Endothelial cell of umbilical vein (primary cell): ENCODE measurements around the gene RNF133.

Experiments
- CTCF ChIP-seq, 2 donors: IDR thresholded peaks; 1 replicate in 1 of 2; 2 replicates in 1 of 2; pipeline ENCODE4 v1.5.1; 2011; ENCODE audit warnings: low read length in 2 of 2, mild to moderate bottlenecking in 2 of 2, moderate library complexity in 2 of 2, control low read depth in 1 of 2, inconsistent platforms in 1 of 2, low read depth in 1 of 2; ENCODE audit not compliant: insufficient read depth in 1 of 2; ENCODE audit errors: extremely low read depth in 1 of 2
- EZH2 ChIP-seq: IDR thresholded peaks from 2 replicates; pipeline ENCODE4 v1.6.1; 2012; ENCODE audit warnings: borderline replicate concordance, low read depth, mild to moderate bottlenecking, moderate library complexity, low read length, inconsistent platforms; ENCODE audit not compliant: severe bottlenecking
- MAX ChIP-seq: IDR thresholded peaks from 2 replicates; pipeline ENCODE4 v1.6.1; 2011; ENCODE audit not compliant: insufficient read depth, insufficient read length
- POLR2A ChIP-seq: IDR thresholded peaks from 2 replicates; pipeline ENCODE4 v1.6.1; 2012; ENCODE audit warnings: low read depth, mild to moderate bottlenecking, control low read depth, low read length
- POLR2AphosphoS5 ChIP-seq: IDR thresholded peaks from 2 replicates; pipeline ENCODE4 v1.6.1; 2012; ENCODE audit warnings: low read depth, mild to moderate bottlenecking, control low read depth, low read length, moderate library complexity; ENCODE audit not compliant: insufficient read depth

GRCh38 chr7:122658856-122659255 is 40.1 kb downstream of the RNF133 start:
- TF ChIP-seq CTCF (IDR thresholded peaks at IDR 0.05; ENCODE audit: extremely low read depth in 1 of 2, insufficient read depth in 1 of 2, low read depth in 1 of 2, low read length in 2 of 2) (no peak), POLR2AphosphoS5 (no peak), POLR2A (no peak), MAX (no peak), EZH2 (no peak)
